GM12878 (cell line): Measurements from ENCODE around the gene MKNK1.

Experiments used
- CHD2 ChIP-seq: IDR thresholded peaks from 2 replicates; pipeline ENCODE4 v1.6.1; 2011; ENCODE audit warnings: low read depth, low read length, improper control_type of control experiment, borderline replicate concordance
- CREB1 ChIP-seq: IDR thresholded peaks from 2 replicates; pipeline ENCODE4 v1.6.1; 2012; ENCODE audit warnings: low read depth, mild to moderate bottlenecking, inconsistent platforms
- CTCF ChIP-seq, 3 experiments: IDR thresholded peaks in 2 of 3; conservative IDR thresholded peaks in 1 of 3; 2 replicates each; pipeline ENCODE4 v1.5.1; 2011; ENCODE audit warnings: low read depth in 3 of 3, low read length in 3 of 3, mild to moderate bottlenecking in 3 of 3, control low read depth in 2 of 3, moderate library complexity in 2 of 3, inconsistent platforms in 1 of 3, mixed read lengths in 1 of 3; ENCODE audit not compliant: control insufficient read depth in 2 of 3, insufficient read depth in 1 of 3; ENCODE audit errors: extremely low read depth in 1 of 3
- EZH2 ChIP-seq: IDR thresholded peaks from 2 replicates; pipeline ENCODE4 v1.6.1; 2012; ENCODE audit warnings: low read depth, mild to moderate bottlenecking, control low read depth, inconsistent platforms, low read length, borderline replicate concordance; ENCODE audit not compliant: control insufficient read depth
- NR2C1 ChIP-seq: fragments of 450-650 bp; IDR thresholded peaks from 2 replicates; pipeline ENCODE4 v1.6.1; 2017; ENCODE audit warnings: antibody characterized with exemption, mild to moderate bottlenecking, moderate library complexity
- POLR2A ChIP-seq: IDR thresholded peaks from 2 replicates; pipeline ENCODE4 v1.6.1; 2011; ENCODE audit warnings: low read depth, mild to moderate bottlenecking, low read length
- POLR2AphosphoS5 ChIP-seq: IDR thresholded peaks from 2 replicates; pipeline ENCODE4 v1.6.1; 2011; ENCODE audit warnings: mild to moderate bottlenecking, low read length, inconsistent platforms

DNA sequence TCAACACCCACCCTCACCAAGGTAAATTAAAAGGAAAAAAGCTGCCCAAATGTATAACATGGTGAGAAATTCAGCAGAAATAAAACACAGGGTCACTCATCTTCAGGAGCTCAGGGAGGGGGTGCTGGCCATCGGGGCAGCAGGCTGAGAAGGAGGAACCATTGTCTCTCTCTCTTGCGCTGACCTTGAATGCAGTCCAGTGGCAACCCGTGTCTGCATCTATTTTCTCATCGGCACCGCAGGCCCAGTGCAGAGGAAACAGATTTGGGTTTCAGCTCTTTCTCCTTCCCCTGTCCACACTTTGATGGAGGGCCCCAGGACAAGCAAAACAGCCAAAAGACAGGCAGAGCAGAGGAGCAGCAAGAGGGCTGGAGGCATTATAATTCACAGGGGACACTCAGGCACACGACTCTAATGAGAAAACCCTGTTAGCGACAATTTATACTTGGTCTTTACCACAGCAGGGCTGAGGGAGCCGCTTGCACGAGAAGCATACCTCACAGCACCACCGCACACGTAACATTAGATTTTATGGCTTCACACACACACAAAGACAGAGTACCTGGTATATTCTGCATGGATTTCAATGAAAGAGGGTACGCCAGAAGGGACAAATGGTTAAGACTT is 18.6 kb downstream of the MKNK1 start:
- TF ChIP-seq NR2C1 (no peak), CHD2 (no peak), POLR2A (no peak), POLR2AphosphoS5 (no peak), CREB1 (no peak), EZH2 (no peak), CTCF (IDR thresholded peaks at IDR 0.05 in 2 of 3, conservative IDR thresholded peaks at IDR 0.05 in 1 of 3; ENCODE audit: control insufficient read depth in 2 of 3, extremely low read depth in 1 of 3, insufficient read depth in 1 of 3, low read depth in 3 of 3, low read length in 3 of 3) (no peak)
